Iris pigment epithelial cell (primary cell): Measurements from ENCODE around the gene ANKRD28.

Source experiments
- DNase-seq: peaks from one replicate; pipeline ENCODE4 v3.0.0-alpha.2; 2011; ENCODE audit warnings: low read depth

ANKRD28 gene

DNA sequence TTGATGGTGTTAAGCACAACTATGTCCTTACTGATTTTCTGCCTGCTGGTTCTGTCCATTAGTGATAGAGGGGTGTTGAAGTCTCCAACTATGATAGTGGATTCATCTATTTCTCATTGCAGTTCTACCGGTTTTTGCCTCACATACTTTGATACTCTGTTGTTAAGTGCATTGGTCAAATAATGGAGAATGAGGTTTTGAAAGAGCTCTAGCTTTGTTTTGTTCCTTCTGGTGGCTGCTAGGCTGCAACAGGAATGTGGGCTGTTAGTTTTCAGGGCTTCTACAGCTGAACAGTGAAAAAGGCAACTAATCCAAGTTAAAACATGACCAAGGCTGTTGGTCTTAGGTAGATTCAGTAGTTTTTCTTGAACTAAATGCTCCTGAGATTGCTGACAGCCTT is 133.6 kb downstream of the ANKRD28 start:
- no peak for DNase-seq

GRCh38 chr3:15660055-15660935 is 137.5 kb downstream of the ANKRD28 start:
- DNase-seq = no peak

- no peak for DNase-seq
Observed at GRCh38 chr3:15659254-15659975, 138.4 kb downstream of the ANKRD28 start.

GRCh38 chr3:15657016-15657415 is 140.8 kb downstream of the ANKRD28 start:
- no peak for DNase-seq

DNA sequence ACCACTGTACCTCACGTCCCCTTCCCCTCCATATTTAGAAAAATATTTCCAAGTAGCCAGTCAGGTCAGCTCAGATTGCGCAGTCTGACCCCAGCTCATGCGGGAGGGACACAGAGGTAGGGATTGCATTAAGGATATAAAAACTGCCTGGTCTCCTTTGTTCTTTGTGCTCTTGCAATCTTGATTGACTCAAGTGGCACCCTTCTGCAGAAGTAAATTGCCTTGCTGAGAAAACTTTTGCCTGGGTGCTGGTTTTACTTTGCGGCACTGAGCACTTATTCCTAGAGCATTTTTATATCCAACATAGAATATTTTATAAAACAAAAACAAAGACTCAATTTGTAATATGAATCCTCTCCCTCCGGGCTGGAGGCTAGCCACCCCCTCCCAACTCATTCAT is 141.4 kb downstream of the ANKRD28 start:
- DNase-seq = no peak

- DNase-seq = no peak
Observed at GRCh38 chr3:15654891-15655290, 142.9 kb downstream of the ANKRD28 start.

DNA sequence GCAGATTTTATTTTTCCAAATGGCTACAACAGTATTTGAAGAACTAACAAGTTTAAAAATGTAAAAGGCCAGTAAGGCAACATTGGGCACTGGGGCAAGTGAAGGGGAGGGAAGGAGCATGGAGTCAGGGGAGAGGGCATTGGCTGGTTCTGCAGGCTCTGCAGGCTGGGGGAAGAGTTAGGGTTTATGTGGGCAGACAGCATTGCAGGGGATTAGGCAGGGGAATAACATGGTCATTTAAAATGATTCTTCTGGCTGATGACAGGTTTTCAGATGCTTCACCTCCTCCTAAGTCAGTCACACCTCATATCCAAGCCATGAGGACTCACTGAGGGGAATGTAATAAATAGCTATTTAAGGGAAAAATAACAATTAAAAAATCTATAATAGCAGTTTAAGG is 143.7 kb downstream of the ANKRD28 start:
- DNase-seq = no peak

GRCh38 chr3:15653321-15653720 is 144.5 kb downstream of the ANKRD28 start:
- DNase-seq = no peak

DNA sequence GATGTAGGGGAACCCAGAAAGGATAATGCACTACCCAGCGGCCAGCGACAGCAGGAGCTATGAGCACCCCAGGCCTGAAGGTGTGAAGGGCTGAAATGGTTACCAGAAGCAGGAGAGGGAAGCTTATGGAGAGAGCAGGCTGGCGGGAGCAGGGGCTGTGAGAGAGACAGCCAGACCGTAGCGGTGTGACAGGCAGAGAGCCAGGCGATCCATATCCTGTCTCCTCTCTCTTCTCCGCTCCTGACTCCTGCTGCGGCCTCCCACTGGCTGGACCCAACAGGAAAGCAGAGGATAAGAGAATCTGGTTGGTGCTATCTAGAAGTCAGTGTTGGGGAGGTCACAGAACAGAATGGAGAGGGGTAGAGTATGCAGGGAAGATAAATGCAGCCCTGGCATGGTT is 146.4 kb downstream of the ANKRD28 start:
- no peak for DNase-seq

- DNase-seq = no peak
Observed at GRCh38 chr3:15649858-15650257, 147.9 kb downstream of the ANKRD28 start.

GRCh38 chr3:15649341-15649740 is 148.4 kb downstream of the ANKRD28 start:
- DNase-seq = no peak

GRCh38 chr3:15647611-15648167 is 150.1 kb downstream of the ANKRD28 start:
- peak; percentile 98 for DNase-seq

DNA sequence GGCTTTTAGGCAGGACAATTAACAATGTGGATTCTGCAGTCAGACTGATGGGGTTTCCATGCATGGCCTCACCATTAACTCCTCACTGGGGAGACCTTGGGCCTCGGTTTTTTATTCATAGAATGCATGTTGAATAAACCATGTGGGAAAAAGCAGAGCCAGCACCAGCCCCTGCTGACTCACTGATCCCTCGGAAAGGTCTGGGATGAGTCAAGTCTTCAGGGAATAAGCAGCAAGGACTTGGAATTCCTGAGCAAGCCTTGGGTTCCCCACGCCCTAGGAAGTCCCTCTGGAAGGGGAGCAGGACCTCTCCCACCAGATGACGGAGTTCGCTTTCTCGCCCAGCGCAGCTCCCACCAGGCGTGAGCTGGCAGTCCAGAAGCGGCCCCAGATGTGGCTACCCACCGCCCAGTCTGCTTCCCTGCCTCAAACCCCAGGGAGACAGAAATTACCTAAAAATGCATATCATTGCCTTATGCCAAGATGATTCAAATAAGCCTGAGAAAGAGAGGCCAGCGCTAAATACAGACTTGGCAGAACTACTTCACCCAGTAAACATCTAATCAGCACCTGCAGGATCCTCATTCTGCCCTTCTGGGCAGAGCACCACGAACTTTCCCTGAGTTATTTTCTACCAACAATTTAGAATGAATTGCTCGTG is 150.8 kb downstream of the ANKRD28 start:
- DNase-seq = peak; percentile 96

GRCh38 chr3:15645740-15646501 is 151.9 kb downstream of the ANKRD28 start:
- DNase-seq = peak; percentile 83

GRCh38 chr3:15645246-15645645 is 152.5 kb downstream of the ANKRD28 start:
- DNase-seq = no peak

DNA sequence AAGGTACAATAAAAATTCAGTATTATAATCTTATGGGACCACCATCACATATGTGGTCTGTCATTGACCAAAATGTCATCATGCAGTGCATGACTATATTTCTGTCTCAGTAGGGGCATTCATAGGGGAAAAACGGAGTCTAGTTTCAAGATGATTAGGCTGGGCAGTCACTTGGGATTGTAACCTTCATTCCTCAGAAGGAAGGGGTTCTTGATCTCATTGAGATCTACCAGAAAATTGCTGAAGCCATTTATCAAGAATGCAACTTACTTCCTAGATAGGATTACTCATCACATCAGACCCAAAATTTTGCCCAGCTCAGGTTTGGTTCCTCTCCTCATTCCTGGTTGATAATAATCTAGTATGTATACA is 158.9 kb downstream of the ANKRD28 start:
- no peak for DNase-seq

- peak; percentile 45 for DNase-seq
Observed at GRCh38 chr3:15638193-15638890, 159.4 kb downstream of the ANKRD28 start.

DNA sequence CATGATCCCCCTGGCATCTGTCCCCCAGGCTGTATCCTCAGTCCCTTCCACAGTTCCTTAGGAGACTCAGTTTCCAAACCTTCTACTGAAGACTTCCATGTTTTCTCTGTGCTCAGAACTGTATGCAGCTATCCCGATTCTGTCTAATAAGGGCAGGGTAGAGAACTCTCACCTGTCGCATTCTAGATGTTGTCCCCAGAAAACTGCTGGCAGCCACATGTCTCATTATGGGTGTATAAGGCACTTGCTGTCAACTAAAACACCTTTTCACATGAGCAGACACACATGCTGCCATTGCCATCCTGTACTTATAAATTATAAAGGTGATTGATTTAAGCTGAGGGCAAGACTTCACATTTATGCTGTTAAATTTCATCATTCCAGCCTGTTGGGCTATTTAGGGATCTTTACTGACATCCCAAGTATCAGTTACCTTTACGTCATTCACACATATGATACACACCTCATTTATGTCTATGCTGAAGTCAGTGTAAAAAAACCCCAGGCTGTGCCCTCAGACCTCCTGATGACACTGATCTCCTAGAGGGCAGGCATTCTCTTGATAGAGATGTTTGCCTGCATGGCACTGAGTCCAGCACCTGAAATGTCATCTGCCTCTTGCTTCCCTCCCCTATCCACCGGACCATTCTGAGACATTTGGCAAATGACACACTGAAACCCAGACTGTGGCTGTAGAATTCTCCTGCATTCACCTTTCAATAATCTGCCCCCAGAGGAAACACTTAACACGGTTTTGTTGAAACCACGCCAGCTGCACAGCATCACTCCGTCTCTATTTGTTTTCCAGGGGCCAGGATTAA is 160.4 kb downstream of the ANKRD28 start:
- DNase-seq = no peak

DNA sequence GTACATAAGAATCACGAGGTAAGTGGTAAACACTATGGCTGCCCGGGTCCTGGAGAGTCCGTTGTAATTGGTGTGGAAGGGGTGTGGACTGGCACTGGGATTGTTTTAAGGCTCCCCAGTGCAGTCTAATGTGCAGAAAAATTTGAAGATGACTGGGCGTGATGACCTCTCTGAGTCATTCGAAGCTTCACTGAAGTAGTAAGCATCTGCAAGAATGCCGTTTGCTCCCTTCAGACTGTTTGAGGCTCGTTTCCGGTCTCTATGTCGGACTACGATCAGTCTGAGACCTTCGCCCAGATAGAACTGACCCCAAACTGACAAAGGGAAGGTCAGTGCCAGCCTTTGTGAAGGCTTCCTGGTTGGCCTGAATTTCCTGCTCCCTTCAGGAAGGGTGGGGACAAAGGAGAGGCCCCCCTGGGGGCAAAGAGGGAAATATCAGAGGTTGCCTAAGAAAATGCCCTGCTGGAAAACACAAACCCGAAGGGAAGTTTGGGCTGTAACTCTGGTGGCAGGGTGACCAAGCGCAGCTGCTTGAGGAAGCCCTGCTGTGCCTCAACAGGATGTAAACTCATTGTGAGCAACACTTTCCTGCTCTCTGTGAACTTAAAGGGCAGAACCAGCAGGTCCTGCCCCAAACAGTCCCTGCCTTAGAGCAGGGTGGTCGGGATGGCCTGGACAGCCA is 161.6 kb downstream of the ANKRD28 start:
- DNase-seq = peak; percentile 96
